NCI-H146 treated with DMSO at 0.1 percent for 48 hours (cell line): ENCODE measurements around the gene ARL6IP1.

Experiments used
- DNase-seq: peaks from one replicate; lab custom pipeline; 2025; ENCODE audit not compliant: unreplicated experiment; lab: John Stamatoyannopoulos, UW

ARL6IP1 gene

DNA sequence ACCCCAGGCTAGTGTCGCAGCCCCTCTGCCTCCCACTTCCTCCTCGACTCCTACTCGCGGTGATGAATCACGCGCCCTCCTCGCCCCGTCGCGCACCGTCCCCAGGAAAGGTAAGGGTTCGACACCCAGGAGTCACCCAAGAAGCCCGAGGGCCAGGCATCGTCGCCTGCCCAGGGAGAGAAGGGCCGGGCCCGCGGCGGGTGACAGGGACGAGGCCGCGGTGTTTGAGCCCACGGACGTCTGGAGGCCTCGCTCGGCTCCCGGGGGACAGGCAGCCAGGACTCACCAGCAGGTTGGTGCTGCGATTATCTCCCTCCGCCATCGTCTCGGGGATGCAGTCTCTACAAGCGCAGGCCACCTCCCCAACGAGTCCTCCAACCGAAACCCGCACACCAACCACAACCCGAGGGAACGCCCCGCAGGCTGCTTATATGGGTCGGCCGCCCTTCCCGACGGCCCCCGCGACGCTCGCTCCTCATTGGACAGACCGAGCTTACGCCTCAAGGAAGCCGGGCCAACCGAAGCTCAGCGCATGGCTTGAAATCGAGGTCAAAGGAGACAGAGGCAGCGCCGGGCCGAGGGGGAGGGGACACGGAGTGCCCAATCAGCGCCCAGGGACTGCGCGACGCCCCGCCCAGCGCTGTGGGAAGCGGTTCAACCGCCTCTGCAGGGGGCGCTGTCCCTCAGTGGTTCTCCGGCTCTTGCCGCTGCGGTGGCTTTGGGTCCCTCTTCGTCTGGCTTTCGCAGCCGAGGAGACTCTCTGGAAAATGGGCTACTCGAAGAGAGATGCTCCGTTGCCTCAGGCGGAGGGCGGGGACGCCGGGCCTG lies at the start of gene ARL6IP1:
Gene ARL6IP1, minus strand, starts transcription at position 405 of the 828 bp plus-strand sequence. Its CDS starts 83 bp downstream, at position 322.
- DNase-seq: peak; percentile 99

DNA sequence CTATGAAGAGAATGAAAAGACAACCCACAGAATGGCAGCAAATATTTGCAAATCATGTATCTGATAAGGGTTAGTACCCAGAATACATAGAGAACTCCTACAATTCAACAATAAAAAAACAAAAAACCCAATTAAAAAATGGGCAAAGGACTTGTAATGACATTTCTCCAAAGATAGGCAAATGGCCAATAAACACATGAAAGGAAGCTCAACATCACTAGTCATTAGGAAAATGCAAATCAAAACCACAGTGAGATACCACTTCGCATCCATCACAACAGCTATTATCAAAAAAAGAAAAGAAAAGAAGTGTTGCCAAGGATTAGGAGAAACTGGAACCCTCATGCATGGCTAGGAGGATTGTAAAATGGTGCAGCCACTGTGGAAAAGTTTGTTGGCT lies 45.1 kb upstream of the ARL6IP1 start:
- DNase-seq: no peak

DNA sequence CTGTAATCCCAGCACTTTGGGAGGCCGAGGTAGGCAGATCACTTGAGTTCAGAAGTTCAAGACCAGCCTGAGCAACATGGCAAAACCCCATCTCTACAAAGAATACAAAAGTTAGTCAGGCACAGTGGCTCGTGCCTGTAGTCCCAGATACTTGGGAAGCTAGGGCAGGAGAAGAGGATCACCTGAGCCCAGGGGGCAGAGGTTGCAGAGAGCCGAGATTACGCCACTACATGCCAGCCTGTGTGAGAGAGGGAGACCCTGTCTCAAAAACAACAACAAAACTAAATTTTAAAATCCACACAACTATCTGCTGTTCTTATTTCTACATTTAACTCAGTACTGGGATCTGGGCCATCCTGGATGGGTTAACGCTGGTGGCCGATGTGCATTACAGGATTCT lies 41.2 kb upstream of the ARL6IP1 start:
- DNase-seq: no peak

DNA sequence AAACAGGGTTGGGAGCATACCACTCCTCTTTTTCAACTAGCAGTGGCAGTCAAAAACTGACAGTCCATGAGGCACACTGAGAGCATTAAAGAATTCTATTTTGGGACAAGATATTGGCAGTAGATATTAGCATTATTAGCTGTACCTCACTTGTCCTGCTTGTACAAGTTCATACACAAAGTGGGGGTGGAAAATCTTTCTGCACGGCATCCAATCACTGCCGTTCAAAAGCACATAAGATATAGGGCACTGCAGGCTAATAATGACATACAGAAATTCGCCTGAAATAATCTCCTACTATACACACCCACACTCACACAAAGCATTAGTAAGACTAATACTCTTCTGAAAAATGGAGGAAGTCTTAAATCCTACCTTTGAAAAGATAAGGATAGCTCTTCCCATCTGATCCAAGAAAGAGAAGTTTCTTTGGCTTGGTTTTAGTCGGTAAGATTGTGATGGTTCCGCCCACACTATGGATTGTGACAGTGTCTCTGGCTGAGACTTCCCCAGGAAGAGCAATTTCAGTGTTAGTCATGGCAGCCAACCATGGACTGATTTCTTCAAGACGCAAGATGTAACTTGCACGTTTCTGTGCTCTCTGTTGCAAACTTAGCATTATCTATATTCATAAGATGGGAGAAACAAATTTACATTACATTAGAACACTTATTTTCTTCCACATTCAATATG lies 40.6 kb upstream of the ARL6IP1 start:
- no peak for DNase-seq

DNA sequence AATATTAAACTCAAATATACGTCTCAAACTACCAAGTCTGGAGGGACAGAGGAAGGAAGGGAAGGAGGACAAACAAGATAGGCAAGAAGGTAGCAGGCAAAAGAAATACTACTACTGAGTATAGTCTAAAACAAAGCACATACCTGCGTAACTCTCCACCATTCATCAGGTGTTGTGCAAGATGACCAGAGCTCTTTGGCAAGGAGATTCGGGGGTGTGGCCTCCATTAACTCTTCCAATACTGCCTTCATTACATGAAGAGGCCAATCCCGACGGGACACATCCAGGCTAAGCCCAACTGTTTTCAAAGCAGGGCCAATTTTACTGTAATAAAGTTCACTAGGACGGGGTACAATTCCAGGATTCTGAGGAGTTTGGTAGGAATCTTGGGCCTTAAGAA lies 38.2 kb upstream of the ARL6IP1 start:
- no peak for DNase-seq

DNA sequence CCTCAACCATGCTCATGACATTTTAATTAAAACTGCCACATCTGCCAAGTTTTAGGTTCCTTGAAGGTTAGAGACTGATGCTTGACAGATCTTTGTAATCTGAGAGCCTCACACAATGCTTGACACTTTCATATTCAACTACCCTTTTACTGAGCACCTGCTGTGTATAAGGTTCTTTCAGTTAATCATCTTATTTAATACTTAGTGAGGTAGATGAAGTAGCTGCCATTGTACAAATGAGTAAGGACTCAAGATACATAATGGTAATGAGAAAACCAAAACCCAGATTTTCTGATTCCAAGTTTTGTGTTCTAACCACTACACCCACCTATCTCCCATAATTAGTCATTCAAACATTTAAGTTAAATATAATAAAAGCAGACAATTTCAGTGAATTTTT lies 35.4 kb upstream of the ARL6IP1 start:
- no peak for DNase-seq

DNA sequence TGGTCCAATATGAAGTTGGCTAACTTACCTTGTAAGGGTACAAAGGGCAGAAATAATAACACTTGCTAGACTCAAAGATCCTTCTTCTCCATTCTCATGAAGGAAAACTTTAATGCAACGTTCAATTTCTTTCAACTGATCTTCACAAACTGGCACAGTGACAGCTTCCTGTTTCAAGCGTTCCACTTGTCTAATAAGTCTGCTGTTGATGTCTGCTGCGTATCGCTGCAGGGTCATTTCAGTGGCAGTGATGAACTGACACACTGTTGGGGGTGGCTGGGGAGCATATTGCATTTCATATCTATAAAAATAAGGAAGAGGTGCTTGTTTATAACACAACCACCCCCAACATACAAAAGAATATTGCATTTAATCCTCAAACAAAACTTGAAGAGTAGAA lies 33.5 kb upstream of the ARL6IP1 start:
- no peak for DNase-seq

DNA sequence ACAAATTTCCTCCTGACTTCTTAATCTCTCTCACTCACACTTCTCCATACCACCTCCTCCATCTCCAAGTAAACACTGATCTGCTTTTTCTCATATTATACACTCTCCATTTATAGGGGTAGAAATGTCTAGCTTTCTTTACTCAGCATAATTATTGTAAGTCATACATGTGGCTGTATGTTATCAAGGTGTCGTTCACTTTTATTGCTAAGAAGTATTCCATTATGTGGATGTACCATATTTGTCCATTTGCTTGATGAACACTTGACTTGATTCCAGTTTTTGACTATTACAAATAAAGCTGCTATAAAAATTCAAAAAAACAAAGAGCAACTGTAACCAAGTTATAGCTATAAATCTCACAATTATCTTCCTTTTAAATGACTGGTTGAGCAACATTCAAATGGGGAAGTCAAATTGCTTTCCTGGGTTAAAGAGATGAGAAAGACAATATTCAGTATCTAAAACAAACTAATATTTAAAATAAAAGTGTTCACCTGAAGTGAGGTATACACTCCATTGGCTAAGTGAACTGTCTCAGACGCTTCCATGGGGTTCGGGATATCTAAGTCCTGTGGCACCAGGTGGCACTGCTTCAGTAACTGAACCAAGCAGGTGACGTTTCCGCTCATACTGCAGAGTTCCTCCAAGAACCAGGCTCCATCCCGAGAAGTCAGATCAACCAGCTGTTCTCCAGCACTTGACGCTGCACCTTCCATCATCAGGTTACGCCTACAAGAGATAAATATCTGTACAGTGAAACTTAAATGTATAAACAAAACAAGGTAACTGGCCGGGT lies 32.6 kb upstream of the ARL6IP1 start:
- no peak for DNase-seq

DNA sequence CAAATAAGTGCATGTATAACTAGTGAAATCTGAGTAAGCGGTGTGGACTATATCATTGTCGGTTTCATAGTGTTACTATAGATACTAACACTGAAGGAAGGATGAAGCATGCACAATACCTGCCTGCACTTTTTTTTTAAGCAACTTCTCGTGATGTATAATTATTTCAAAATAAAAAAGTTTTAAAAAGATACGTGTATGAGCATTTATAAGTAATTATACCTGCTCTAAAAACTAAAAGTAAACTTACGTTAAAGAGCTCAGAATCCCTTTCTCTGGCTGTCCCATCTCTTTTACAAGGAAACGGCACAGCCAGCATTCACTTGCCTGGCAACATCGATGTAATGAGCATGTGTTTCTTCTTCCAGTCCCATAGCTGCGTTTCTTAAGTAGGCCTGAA lies 31.3 kb upstream of the ARL6IP1 start:
- DNase-seq: no peak

DNA sequence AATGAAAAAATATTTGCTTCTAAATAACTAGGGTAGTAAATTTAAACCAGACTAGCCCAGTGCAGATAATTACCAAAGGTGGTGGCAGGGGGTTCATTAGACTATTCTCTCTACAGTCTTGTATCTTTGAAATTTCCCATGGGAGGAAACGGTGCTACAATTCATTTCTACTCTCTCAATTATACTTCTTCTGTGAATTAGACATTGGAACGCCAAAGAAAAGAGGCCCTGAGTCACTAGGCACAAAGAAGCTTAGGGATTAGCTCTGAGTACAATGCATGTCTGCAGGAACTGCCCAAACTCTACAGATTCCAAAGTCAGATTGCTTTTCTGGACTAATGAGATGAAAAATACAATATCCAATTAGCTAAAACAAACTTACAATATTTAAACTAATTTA lies 30.7 kb upstream of the ARL6IP1 start:
- DNase-seq: no peak

DNA sequence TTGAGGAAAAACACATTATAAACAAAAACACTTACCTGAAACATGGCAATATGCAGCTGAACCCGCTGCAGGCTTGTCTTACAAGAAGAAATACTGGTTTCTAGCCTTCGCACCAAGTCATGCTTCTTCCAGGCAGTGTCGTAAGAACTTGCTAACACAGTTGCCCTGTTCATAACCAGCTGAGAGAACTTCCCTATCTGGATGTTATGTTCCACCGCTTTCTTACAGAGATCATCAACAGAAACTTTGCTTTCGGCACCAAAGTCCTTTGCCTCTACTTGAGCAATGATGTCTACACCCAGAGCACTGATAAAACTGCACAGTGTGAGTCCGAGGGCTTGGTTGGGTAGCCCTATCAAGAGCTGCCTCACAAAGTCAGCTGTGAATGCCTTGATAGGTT lies 27.9 kb upstream of the ARL6IP1 start:
- DNase-seq: no peak

DNA sequence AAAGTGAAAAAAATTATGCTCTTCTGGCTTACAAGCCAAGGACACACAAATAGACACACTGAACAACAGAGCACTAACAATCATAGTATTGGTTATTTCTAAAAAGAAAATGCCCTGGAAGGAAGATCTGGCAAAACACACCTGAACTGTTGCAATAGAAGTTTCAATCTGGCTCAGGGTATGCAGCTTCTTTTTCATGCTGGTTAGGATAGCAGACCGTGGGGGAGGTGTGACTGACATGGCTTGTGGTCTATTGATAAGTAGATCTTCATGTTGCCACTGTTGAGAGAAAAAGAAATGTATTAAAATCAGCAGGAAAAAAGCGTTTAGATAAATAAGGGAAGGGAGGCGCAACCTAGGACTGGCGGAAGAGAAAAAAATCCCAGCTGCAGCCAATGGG lies 26.5 kb upstream of the ARL6IP1 start:
- no peak for DNase-seq

DNA sequence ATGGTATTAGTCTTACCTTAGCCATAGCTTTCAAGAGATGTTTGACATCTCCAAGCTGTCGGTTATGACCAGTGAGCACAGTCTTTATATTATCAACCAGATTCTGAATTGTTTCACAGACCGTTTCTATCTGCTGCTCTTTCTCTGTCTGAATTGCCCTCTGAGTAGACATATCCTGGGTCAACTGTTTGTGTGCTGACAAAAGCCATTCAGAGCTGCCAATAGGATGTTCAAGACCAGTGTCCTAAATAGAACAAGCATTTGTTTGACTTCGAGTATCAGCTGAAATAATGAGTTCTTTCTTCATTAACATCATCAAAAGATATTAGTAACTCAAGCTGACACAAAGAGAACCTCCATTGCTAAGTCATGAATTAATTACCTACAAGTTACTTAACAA lies 14.9 kb upstream of the ARL6IP1 start:
- DNase-seq: no peak

DNA sequence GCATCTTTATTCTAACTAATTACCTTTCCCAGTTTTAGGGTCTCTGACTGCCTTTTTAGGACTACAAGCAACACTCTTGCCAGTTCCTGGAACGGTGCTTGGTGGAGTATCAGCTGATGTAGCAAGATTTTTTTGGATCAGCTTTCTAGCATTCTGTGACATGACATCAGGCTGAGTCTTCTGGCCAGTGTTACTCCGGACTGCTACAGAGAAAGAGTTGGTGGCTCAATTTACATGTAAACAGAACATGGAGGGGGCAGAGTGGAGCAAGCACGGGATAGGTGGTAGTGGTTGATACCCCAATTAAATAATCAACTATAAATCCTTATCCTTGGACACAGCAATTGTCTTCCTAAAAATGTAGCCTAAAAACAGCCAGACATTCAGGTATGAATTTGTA lies 10.6 kb upstream of the ARL6IP1 start:
- no peak for DNase-seq

DNA sequence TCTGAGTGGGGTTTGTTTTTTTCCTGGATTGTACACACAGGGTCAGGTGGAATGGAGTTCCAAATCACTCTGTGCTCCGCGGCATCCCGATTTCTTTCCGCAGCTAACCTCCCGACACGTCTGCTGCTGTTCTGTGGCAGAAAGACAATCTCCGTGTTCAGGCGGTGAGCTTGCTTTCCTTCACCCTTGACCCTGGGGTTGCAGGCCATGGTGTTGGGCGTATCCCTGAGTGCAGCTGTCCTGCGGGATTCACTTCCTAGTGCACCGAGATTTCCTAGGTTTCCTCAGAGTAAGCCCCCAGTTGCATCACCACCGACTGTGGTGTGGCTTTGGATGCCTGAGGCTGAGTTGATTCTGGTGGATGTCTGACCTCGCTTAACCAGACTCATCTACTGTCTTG lies 7.8 kb upstream of the ARL6IP1 start:
- DNase-seq: no peak

DNA sequence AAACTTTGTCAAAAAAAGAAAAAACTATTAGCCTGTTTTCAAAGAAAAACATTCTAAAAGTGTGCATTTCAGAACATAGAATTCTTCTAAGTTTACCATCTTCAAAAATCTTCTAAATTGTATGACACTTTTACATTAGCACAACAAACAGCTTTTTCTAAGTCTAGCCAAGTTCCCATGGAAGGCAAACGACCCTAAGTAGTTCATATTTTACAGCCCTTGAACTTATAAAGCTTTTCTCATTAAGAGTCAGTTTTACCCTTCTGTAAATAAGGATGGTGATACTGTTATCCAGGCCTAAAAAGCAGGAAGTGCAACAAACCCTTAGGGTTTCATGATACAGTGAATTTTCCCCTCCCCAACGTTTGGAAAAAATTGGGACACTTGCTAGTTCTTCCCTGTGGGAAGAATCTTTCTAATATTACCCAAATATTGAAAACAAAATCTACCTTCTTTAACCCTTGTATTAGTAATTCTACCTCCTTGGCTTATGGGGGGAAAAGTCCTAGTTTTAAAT lies 4.0 kb upstream of the ARL6IP1 start:
- DNase-seq: no peak

DNA sequence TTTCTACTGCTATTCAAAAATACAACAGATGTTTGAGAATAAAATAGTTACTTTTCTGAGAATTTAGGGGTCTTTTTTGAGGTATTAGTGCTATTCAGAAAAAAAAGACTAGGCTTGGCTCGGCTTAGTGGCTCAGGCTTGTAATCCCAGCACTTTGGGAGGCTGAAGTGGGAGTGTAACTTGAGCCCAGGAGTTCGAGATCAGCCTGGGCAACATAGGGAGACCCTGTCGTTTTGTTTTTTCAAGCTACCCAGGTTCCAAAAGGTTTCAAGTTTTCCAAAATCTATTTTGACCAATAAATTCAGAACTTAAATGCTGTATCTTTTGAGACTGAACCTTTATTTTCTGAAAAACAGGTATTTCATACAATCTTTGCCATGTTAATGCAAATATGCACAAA lies 3.2 kb upstream of the ARL6IP1 start:
- DNase-seq: no peak

DNA sequence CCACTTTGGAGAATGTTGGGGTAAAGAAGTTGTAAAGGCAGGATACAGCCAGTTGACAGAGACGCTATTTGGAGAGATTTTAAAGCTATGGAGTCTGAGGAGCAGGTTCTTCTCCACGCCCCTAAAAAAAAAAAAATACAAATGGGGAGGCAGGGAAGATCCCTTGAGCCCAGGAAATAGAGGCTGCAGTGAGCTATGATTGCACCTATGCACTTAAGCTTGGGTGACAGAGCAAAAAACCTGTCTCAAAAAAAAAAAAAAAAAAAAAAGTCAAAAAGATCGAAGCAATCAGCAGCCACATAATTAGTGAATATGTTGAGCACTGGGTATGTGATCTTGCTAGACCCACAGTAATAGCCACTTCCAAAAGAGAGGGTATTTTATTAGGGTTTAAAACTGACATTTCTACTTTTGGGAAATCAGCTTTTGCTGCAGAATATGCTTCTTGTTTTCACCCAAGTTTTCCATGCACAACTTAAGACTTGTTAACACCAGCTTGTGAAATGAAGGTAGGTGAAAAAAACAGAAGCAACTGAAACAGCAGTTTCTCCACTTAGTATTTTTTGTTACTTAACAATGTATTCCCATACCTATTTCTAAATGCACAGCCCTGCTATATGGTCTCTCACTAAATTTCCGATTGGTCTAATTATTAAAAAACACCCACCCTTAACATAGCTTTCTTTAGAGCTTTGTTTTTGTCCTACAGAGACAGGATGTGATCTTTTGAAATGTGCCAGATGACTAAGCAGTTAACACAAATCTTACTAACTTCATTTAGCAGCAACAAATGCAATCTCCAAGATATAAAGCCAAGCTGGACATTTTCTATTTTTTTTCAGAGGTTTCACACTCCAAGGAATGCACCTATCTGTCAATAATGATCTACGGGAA lies 2.5 kb upstream of the ARL6IP1 start:
- no peak for DNase-seq

DNA sequence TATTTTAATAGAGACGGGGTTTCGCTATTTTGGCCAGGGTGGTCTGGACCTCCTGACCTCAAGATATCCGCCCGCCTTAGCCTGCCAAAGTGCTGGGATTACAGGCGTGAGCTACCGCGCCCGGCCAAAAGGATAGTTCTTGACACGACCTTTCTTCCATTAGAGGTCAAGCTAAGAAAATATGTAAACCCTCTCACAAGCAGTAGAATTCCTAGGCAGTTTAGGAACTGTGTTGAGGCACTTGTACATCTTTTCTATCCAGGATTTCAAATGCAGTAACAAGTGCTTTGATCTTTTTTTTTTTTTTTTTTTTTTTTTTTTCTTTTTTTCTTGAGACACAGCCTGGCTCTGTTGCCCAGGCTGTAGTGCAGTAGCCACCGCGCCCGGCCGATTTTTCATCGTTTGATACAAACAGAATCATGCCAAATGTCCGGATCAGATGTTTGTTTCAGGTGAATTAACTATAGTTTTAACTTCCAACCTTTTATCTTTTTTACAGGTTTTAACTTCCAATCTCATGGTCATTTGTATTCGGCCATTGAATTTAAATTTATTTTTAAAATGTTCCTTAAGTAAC lies 1.5 kb upstream of the ARL6IP1 start:
- DNase-seq: no peak

DNA sequence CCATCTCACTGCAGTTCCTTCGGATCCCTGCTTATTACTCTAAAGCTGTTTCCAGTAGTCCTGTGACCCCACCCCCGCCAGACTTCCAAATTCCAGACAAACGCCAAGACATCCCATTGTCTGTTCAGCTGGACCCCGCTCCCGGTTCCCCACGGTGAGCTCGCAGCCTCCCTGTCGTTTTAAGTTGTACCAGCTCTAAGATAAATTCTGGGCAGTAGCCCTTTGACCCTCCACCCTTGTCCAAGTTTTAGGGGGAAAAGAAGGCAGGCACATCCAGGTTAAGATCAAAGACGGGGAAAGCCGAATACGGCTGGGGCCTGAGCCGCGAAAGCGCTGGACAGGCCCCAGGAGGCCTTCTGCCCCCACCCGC lies 589 bp downstream of the ARL6IP1 start:
- no peak for DNase-seq
